GM21786 (cell line): ENCODE measurements around the gene PLCB3.

ENCODE experiments used
- ATAC-seq: cut with Tn5 transposase; IDR thresholded peaks from one replicate; pipeline ENCODE4 v1.9.1; 2021; ENCODE audit not compliant: unreplicated experiment

PLCB3 gene

DNA sequence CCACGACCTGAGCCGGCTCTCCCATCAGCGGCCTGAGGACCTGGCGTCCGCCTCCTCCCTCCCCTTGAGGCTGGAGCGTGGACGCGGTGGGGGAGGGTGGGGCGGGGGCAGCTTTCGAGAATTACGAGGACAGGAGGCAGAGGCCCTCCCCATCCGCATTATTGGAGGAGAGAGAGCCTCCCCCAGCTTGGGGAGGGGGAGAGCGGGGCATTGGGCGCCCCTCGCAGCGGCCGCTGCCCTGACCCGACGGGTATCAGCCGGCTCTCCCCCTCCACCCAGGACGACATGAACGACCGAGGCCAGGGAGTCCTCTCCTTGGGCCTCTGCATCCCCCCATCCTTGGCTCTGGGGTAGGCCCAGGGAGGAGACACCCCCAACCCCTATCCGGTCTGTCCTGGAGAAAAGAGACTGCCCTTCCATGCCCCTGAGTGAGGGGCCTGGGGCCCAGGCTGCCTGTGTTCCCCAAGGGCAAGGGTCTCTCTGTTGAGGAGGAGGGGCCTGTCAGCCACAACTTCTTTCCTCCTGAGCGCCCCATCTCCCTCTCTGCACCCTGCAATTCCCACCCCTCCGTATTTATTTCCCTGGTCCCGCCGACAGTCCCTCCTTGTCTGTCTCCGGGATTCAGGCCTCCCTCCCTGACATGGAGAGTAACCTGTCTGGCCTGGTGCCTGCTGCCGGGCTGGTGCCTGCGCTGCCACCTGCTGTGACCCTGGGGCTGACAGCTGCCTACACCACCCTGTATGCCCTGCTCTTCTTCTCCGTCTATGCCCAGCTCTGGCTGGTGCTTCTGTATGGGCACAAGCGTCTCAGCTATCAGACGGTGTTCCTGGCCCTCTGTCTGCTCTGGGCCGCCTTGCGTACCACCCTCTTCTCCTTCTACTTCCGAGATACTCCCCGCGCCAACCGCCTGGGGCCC, 34.8 kb downstream of the PLCB3 start:
- ATAC-seq = no peak

DNA sequence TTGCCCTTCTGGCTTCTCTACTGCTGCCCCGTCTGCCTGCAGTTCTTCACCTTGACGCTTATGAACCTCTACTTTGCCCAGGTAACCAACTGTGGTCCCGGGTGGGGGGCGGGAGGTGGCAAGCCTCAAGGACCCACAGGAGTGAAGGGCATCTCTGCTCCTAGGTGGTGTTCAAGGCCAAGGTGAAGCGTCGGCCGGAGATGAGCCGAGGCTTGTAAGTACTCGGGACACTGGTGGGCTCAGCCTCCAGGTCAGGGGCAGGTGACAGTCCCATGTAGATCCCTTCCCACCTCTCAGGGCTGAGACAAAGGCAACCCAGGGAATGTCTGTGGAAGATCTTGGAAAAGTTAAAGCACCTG, 35.5 kb downstream of the PLCB3 start:
- ATAC-seq = no peak

DNA sequence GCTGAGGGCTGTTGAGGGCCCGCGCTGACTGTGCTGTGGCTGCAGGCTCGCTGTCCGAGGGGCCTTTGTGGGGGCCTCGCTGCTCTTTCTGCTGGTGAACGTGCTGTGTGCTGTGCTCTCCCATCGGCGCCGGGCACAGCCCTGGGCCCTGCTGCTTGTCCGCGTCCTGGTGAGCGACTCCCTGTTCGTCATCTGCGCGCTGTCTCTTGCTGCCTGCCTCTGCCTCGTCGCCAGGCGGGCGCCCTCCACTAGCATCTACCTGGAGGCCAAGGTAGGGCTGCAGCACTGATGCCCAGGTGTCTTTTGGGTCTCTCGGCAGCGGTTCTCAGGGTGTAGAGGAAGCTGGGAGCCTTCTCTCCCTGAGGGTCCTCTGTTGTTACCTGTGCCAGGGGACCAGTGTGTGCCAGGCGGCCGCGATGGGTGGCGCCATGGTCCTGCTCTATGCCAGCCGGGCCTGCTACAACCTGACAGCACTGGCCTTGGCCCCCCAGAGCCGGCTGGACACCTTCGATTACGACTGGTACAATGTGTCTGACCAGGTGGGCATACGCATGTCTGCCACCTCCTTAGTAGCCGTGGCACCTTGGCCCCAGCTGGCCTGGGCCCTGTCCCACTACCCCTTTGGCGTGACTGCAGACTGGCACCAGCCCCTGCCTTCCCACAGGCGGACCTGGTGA, 36.5 kb downstream of the PLCB3 start:
- ATAC-seq = no peak

DNA sequence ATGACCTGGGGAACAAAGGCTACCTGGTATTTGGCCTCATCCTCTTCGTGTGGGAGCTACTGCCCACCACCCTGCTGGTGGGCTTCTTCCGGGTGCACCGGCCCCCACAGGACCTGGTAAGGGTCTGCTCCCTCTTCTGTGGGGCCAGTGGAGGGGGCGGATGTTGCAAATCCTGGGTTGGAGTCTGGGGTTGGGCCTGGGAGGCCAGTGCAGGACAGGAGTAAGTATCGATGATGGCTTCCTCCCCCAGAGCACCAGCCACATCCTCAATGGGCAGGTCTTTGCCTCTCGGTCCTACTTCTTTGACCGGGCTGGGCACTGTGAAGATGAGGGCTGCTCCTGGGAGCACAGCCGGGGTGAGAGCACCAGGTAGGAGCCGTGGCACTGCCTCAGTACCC, 37.0 kb downstream of the PLCB3 start:
- ATAC-seq = no peak

DNA sequence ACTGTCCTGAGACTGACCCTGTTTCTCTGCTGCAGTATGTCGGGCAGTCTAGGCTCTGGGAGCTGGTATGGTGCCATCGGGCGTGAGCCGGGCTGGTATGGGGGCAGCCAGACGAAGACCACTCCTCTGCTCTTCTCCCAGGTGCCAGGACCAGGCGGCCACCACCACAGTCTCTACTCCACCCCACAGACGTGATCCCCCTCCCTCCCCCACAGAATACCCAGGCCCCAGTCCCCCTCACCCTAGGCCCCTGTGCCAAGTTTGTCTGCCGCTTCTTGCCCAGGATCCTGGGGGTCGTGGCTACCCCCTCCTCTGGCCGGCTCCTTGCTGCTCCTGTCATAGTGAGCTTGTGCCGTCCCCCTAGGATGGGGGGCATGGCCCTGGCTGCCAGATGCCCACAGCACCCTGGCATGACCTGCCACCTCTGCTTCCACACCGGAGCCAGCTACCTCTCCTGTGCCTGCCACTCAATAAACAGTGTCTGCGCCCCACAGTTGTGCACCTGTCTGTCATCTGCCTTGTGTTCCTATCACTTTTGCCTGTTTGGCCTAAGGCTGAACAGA, 37.8 kb downstream of the PLCB3 start:
- ATAC-seq = no peak

DNA sequence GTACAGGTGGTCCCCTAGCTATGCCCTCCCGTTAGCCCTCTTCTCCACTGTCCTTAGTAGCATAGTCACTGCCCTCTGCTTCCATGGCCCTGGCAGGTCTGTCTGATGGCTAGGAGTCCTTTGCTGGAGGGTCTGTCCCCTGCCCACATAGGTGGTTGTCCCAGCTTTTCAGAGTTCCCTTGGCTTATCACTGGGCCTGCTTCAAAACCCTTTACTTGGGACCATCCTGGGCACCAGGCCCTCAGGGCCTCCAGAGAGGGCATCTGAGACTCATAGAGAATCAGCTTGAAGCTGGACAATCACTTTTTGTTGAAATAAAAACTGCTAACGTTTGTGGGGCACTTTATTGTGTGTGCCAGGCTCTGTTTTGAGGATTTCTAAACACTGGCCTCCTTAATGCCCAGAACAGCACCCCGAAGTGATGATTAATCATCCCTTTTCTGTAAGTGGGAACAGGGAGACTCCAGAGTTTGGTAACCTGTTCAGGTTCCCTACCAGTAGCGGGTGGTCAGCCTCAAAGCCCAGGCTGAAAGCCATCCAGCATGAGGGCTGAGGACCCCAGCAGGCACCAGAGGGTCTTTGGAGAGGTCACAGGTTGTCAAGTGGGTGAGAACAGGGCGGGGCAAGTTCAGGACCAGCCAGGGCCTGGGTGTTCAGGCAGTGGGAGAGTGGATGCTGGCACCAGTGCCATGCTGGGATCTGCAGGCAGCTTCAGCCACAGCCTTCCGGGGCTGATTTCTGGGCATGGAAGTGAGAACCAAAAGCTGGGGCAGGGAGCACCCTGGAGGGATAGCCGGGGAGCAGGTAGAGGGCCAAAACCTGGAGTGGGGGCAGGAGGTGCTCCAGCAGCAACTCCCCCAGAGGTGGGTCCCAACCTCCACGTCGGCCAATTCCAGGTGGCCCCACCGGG, 39.3 kb downstream of the PLCB3 start:
- ATAC-seq = no peak

DNA sequence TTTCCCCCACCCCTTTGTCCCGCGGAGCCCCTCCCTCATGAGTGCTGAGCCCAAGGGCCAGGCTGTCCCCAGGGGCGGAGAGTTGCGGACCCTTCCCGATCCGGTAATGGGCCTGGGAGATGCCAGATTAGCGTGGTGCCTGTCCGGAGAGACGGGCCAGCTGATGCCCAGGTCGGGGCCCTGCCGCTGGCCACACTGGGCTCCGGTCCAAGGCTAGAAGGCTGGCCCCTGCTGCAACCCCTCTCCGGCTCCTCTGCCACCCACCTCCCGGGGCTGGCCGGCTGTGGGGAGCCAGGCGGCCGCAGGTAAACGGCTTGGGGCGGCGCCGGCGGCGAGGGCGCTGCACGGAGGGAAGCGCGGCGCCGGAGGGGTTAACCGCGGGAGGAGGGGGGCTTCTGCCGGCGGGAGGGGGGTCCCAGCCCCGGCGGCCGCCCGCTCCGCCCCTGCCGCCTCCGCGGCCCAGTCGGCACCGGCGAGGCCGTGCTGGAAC, 40.0 kb downstream of the PLCB3 start, which contains the start of gene KCNK4:
Gene KCNK4 (plus strand): TSS at position 41 of the 490 bp plus-strand sequence. CDS start 1,717 bp downstream, outside the sequence.
- ATAC-seq = no peak

DNA sequence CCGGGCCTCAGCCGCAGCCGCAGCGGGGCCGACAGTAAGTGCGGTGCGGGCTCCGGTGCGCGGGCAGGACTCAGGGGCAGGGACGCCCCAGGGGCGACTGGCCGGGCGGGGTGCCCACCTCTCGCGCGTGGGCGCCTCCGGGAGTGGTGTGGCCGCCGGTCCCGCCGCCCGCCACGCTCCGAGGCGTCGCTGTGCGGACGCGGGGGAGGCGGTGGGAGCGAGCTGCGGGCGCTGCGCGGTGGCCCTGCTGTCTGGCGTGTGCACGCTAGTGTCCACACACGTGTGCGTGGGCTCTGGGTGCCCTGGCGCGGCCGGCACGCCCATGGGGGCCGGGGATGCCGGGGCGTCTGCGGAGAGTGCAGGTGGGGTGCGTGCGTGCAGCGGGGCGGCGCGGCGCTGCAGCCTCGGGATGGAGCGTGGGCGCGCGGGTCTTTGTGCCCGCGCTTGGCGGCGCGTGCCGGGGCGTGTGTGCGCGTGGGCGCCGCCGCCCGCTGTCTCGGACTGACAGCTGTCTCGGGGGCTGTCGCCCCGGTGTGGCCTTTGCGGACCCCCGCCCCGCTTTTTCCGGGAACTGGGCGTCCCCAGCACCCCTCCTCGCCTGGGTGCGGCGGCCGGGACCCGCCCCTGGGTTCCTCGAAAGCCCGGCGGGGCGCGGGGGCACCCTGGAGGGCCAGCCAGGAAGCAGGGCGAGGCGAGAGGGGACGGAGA, 40.6 kb downstream of the PLCB3 start:
- ATAC-seq = no peak

DNA sequence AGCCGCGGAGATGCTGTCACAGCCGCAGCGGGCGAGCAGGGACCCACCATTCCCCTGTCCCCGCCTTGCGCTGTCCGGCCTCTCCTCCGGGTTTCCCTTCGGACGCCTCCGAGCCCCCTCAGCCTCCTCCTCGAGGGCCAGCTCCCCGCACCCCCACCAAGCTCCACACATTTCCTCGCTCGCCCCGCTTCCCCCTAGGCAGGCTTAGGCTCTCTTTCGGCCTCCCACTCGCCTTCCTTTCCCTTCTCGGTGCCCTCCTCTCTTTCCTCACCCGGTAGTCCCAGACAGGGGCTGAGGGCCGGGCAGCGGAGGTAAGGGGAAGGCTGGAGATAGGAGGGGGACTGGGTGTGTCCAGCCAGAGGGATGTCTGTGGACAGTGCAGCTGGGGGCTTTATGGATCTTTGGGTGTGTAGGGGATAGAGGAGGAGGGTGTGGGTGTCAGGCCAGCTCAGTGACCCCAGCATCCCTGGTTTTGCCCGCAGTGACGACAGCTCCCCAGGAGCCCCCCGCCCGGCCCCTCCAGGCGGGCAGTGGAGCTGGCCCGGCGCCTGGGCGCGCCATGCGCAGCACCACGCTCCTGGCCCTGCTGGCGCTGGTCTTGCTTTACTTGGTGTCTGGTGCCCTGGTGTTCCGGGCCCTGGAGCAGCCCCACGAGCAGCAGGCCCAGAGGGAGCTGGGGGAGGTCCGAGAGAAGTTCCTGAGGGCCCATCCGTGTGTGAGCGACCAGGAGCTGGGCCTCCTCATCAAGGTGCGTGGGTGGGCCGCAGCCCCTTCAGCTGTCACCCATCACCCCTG, 41.3 kb downstream of the PLCB3 start:
- ATAC-seq = no peak

DNA sequence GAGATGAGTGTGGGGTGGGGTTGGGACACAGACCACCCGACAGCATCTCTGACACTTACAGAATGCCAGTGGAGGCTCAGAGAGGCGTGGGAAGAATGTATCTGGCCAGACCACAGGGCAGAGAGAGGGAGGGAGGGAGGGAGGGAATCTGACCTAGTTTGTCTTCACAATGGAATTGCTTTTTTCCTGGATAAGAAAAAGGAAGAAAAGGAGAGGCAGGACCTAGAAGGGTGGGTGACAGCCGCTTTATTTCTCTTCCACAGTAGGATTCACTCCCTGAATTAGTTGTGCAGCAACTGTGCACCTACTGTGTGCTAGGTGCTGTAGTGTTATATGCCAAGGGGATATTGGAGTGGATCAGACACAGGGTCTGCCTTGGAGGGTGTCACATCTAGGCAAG, 43.4 kb downstream of the PLCB3 start:
- no peak for ATAC-seq

DNA sequence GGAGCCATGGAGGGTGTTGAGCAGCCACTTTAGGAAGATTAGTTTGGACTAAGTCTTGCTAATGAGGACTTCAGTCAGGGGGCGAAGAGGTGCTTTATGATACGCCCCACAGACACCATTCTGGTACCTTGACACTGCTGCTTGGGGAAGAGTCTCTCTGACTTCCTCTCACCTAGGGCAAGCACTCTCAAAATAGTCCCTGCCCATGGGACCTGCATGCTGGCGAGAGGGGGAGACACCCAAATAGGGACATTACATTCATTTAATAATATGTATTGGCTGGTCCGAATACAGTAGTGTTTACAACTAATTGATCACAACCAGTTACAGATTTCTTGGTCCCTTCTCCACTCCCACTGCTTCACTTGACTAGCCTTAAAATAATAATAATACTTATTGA, 44.4 kb downstream of the PLCB3 start:
- no peak for ATAC-seq

DNA sequence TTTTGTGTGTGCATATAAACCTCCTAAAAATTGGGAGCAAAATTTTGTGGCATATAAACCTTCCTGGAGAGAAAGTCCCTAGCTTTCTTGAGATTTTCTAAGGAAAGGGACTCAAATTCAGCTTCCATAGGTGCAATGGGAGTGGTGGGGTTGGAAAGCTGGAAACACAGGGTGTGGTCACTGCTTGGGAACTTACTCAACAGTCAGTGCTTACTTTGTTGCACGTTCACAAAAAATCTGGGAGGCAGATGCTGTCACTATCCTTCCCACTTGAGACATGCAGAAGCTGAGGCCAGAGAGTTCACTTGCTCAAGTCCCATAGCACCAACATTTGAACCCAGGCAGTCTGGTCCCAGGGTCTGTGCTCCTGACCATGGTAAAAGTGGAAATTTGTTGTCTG, 44.9 kb downstream of the PLCB3 start:
- ATAC-seq = no peak

DNA sequence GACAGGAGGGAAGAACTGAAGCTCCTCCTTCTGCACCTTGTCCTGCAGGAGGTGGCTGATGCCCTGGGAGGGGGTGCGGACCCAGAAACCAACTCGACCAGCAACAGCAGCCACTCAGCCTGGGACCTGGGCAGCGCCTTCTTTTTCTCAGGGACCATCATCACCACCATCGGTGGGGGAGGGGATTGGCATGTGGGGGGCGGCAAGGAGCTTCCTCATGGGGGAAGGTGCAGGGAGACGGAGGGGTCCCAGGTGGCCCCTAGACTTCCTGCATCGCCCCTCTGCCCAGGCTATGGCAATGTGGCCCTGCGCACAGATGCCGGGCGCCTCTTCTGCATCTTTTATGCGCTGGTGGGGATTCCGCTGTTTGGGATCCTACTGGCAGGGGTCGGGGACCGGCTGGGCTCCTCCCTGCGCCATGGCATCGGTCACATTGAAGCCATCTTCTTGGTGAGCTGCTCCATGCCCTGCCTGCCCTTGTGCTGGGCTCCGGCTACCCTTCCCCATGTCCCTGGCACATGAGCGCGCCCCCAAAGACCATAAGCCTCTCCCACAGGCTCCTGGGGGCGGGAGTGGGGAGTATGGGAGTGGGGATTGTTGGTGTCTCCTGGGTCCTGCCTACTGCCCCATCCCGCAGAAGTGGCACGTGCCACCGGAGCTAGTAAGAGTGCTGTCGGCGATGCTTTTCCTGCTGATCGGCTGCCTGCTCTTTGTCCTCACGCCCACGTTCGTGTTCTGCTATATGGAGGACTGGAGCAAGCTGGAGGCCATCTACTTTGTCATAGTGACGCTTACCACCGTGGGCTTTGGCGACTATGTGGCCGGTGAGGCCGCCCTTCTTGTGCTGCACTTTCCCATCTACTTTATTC, 45.7 kb downstream of the PLCB3 start:
- no peak for ATAC-seq

DNA sequence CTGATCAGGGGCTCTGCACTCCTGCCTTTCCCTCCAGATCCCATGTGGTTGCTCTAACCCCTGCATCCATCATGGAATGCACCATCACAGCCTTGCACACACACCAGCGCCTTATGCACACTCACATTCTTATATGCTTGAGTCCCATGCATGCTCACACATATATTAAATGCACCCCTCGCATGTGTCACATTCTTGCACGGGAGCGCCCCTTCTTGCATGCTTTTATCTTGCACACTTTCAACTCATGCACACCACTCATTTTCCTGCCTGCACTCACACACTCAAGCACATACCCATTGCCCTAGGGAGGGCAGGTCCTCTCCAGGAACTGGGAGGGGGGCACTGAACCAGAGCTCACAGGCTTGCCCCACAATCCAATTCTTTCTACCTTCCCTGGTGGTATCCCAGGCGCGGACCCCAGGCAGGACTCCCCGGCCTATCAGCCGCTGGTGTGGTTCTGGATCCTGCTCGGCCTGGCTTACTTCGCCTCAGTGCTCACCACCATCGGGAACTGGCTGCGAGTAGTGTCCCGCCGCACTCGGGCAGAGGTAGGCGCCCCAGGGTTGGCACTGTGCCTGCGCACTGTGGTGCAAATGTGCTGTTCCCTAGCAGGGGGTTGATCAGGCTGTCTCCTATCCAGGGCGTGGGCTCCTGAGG, 46.5 kb downstream of the PLCB3 start:
- no peak for ATAC-seq

DNA sequence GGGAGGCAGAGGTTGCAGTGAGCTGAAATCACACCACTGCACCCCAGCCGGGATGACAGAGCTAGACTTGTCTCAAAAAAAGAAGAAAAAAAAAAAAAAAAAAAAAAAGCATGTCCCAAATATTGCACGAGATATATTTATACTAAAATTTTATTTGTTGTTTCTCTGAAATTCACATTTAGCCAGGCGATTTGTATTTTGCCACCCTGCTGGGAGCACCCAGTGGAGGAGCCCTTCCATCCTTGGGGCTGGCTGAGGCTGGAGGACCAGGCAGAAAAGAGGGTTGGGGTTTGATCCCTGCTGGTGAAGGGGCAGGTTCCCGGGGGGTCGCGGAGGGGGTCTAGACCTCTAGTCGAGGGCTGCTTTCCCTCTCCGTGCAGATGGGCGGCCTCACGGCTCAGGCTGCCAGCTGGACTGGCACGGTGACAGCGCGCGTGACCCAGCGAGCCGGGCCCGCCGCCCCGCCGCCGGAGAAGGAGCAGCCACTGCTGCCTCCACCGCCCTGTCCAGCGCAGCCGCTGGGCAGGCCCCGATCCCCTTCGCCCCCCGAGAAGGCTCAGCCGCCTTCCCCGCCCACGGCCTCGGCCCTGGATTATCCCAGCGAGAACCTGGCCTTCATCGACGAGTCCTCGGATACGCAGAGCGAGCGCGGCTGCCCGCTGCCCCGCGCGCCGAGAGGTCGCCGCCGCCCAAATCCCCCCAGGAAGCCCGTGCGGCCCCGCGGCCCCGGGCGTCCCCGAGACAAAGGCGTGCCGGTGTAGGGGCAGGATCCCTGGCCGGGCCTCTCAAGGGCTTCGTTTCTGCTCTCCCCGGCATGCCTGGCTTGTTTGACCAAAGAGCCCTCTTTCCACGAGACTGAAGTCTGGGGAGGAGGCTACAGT, 47.9 kb downstream of the PLCB3 start:
- no peak for ATAC-seq

DNA sequence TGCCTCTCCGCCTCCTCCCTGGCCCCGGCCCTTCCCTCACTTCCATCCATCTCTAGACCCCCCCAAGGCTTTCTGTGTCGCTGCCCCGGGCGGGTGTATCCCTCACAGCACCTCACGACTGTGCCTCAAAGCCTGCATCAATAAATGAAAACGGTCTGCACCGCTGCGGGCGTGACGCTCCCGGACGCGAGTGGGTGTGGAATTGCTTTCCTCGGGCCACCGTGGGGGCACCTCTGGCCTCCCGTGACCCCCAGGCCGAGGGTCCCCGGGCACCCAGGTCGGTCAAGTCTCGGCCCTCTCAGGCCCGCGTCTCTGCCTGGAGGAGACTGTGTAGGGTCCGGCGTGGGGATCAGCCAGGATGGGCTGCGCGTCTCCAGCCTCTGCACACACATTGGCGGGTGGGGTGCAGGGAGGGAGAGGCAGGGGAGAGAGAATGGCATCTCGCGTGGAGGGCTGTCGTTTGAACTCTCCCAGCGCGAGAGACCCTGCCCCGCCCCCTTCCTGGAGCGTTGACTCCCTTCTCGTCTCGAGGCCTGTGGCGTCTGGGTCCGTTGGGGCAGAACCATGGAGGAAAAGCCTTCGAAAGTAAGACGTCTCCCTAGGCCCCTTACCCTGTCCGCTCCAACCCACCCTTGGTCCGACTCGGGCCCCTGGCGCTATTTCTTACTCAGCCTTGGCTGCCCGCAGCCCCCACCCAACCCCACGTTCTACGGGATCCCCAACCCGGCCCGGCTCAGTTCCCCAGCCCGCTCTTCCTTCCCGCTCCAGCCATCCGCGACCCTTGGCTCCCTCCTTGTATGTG, 48.7 kb downstream of the PLCB3 start, which contains the start of gene CATSPERZ:
Gene CATSPERZ (plus strand): TSS at position 512 of the 802 bp plus-strand sequence. CDS start 53 bp downstream, at position 565.
- no peak for ATAC-seq
